OCI-LY3 (cell line): ENCODE data around the gene MAPK8IP1.
"Not testable (repeated sequence)": the region's sequence is repeated elsewhere in the genome, so short reads cannot be mapped to it uniquely, and the experiment has no call there.

Experiments
- H2AFZ ChIP-seq: fragments of 200-600, 300-600 bp; shearing (Covaris generic); 2 replicates; pipeline ENCODE4 v1.6.0; 2014; ENCODE audit warnings: antibody characterized with exemption, low read depth, low read length
- H3K27ac ChIP-seq: fragments of 200-600, 300-600 bp; sonication (generic); 2 replicates; pipeline ENCODE4 v1.5.1; 2014; ENCODE audit warnings: mild to moderate bottlenecking, low read length, moderate library complexity, mixed read lengths
- H3K27me3 ChIP-seq: fragments of 200-600, 300-600 bp; sonication (generic); 2 replicates; pipeline ENCODE4 v1.6.1; 2014; ENCODE audit warnings: low read depth, low read length, mixed read lengths
- H3K36me3 ChIP-seq: fragments of 200-600, 300-600 bp; sonication (generic); replicated peaks from 2 replicates; pipeline ENCODE3; 2014; ENCODE audit warnings: low read depth, low read length, mixed read lengths
- H3K4me1 ChIP-seq: fragments of 300-600, 200-600 bp; sonication (generic); 2 replicates; pipeline ENCODE4 v1.6.1; 2014; ENCODE audit warnings: low read length, mixed read lengths
- H3K4me2 ChIP-seq: fragments of 200-600, 300-600 bp; sonication (generic); 2 replicates; pipeline ENCODE4 v1.6.1; 2014; ENCODE audit warnings: low read length, mixed read lengths
- H3K4me3 ChIP-seq: fragments of 300-600, 200-600 bp; sonication (generic); 2 replicates; pipeline ENCODE4 v1.5.1; 2014; ENCODE audit warnings: antibody characterized with exemption, mild to moderate bottlenecking, low read length, moderate library complexity
- H3K79me2 ChIP-seq: fragments of 300-600, 200-600 bp; shearing (Covaris generic); 2 replicates; pipeline ENCODE4 v1.6.1; 2014; ENCODE audit warnings: mild to moderate bottlenecking, low read length, mixed read lengths
- H3K9ac ChIP-seq: fragments of 300-600, 200-600 bp; shearing (Covaris generic); 2 replicates; pipeline ENCODE4 v1.6.0; 2014; ENCODE audit warnings: mild to moderate bottlenecking, low read length, moderate library complexity
- H3K9me3 ChIP-seq: fragments of 200-600, 300-600 bp; shearing (Covaris generic); 2 replicates; pipeline ENCODE4 v1.6.1; 2014; ENCODE audit warnings: low read length, mixed read lengths; ENCODE audit not compliant: insufficient read depth
- H4K20me1 ChIP-seq: fragments of 200-600, 300-600 bp; sonication (generic); 2 replicates; pipeline ENCODE4 v1.6.1; 2016; ENCODE audit warnings: low read length, mixed read lengths; ENCODE audit not compliant: insufficient read depth
- EZH2phosphoT487 ChIP-seq: fragments of 200-600 bp; shearing (Covaris generic); IDR thresholded peaks from 2 replicates; pipeline ENCODE4 v1.6.1; 2018; ENCODE audit warnings: antibody characterized with exemption, mixed run types, low read depth
- TF ChIP-seq, protein P1 (sequence below): fragments of 200-600, 300-600 bp; sonication (generic); IDR thresholded peaks from 2 replicates; pipeline ENCODE4 v1.5.1; 2014; ENCODE audit warnings: antibody characterized with exemption, low read length, low read depth

Gene MAPK8IP1

DNA sequence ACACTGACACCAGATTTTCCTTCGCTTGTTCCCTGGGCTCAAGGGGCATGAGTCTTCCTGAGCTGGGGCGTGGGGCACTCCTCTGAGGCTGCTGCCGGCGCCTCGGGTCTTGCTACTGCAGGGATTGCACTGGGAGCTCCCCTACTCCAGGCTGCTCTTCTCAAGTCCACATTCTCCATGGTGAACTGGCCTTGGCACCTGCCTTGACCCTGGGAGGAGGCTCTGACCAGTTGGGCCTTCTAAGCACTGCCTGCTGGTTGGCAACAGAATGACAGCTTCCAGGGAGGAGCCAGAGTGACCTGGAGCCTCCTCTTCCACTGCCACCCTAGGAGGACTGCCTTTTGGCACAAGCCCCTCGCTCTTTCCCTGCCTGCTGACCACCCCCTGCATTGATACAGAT lies 12.1 kb downstream of the MAPK8IP1 start:
- Histone ChIP-seq H3K4me2 (no peak overlapping the region), H3K27me3 (no peaks in the 10 kb centered on the region), H2AFZ (no peak overlapping the region), H3K4me1 (no peaks in the 10 kb centered on the region), H3K79me2 (no peaks in the 10 kb centered on the region), H3K9ac (no peak overlapping the region), H3K4me3 (no peak overlapping the region), H3K27ac (no peak overlapping the region), H3K9me3 (no peaks in the 10 kb centered on the region), H3K36me3 (no peaks in the 10 kb centered on the region), H4K20me1 (no peaks in the 10 kb centered on the region)
- TF ChIP-seq EZH2phosphoT487 = no peak
- TF ChIP-seq, protein P1, sequence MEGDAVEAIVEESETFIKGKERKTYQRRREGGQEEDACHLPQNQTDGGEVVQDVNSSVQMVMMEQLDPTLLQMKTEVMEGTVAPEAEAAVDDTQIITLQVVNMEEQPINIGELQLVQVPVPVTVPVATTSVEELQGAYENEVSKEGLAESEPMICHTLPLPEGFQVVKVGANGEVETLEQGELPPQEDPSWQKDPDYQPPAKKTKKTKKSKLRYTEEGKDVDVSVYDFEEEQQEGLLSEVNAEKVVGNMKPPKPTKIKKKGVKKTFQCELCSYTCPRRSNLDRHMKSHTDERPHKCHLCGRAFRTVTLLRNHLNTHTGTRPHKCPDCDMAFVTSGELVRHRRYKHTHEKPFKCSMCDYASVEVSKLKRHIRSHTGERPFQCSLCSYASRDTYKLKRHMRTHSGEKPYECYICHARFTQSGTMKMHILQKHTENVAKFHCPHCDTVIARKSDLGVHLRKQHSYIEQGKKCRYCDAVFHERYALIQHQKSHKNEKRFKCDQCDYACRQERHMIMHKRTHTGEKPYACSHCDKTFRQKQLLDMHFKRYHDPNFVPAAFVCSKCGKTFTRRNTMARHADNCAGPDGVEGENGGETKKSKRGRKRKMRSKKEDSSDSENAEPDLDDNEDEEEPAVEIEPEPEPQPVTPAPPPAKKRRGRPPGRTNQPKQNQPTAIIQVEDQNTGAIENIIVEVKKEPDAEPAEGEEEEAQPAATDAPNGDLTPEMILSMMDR = no peak

DNA sequence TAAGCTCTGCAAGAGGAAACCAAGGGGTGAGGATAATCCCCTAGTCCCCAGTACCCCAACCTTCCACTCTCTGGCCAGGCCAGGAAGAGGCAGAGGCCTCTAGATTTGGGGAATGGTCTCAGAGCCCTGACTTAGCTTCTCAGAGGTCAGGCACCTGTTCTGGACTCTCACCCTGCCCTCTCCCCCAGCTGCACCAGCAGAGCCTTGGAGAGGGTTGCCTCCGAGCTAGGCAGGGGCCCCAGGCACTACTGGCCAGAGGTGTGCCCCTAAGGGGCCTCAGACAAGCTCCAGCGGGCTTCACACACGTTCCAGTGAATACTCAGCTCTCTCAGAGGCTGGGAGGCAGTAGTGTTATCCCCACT lies 13.6 kb downstream of the MAPK8IP1 start:
- Histone ChIP-seq H3K9ac (no peak overlapping the region), H3K79me2 (no peaks in the 10 kb centered on the region), H4K20me1 (no peaks in the 10 kb centered on the region), H3K27ac (no peak overlapping the region), H3K4me2 (no peak overlapping the region), H3K36me3 (no peaks in the 10 kb centered on the region), H3K27me3 (no peaks in the 10 kb centered on the region), H3K4me3 (no peak overlapping the region), H3K9me3 (no peaks in the 10 kb centered on the region), H3K4me1 (no peaks in the 10 kb centered on the region), H2AFZ (no peak overlapping the region)
- TF ChIP-seq, protein P1 = no peak
- no peak for TF ChIP-seq EZH2phosphoT487

DNA sequence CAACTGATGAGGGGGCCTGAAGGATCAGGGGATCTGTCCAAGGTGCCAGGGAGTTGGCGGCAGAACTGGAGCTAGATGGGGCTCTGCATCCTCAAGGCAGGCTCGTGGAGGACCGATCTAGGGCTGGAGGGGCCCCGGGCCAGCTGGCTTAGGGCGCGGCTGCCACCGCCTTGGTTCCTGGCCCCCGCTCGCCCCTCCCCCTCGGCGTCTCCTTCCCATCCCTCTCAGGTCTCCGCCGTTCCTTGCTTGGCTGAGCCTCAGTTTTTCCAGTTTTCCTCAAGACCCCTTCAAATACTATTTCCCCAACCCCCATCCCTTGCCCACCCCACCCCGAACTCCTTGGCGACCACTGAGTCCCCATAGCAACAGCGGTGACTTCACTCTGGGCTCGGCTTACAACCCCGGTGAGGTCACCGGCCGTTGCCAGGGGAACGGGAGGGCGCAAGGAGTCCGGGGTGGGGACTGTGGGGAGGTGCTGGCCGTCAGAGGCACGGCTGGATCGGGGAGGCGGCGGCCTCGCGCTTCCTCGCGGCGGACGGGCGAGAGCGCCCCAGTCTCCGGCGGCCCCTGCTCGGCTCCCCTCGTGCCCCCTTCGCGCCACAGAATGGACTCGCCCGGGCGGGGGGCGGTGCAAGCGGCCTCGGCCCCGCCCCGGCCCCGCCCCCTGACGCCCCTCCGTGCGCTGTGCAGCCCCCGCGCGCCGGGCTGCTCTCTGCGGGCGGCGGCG lies 14.2 kb downstream of the MAPK8IP1 start:
- no peak overlapping the region for H3K4me3 ChIP-seq
- H3K27ac ChIP-seq = no peak overlapping the region
- no peaks in the 10 kb centered on the region for H3K4me1 ChIP-seq
- TF ChIP-seq, protein P1 = no peak
- TF ChIP-seq EZH2phosphoT487 = no peak
- no peaks in the 10 kb centered on the region for H3K27me3 ChIP-seq
- no peaks in the 10 kb centered on the region for H3K36me3 ChIP-seq
- H3K9ac ChIP-seq = no peak overlapping the region
- no peak overlapping the region for H3K4me2 ChIP-seq
- H4K20me1 ChIP-seq = no peaks in the 10 kb centered on the region
- H3K9me3 ChIP-seq = no peaks in the 10 kb centered on the region
- no peaks in the 10 kb centered on the region for H3K79me2 ChIP-seq
- no peak overlapping the region for H2AFZ ChIP-seq

DNA sequence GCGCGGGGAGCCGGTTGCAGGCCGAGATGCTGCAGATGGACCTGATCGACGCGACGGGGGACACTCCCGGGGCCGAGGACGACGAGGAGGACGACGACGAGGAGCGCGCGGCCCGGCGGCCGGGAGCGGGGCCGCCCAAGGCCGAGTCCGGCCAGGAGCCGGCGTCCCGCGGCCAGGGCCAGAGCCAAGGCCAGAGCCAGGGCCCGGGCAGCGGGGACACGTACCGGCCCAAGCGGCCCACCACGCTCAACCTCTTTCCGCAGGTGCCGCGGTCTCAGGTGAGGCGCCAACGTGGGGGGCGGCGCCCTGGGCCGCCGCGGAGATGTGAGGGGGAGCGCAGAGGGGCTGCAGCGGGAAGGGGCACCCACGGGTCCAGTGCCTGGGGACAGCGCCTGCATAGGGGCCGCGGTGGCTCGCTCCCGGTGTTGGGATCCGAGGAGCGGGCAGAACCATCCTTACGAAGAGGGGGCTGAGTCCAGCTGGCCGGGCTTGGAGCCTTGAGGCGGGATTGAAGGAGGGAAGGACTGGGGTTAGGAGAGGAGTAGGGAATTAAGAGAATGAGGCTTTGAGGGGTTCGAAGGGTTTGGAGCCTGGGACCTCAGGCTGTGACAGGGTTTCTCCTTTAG lies 14.8 kb downstream of the MAPK8IP1 start:
- not testable (repeated sequence) for H3K4me3 ChIP-seq, H3K27ac ChIP-seq, H3K27me3 ChIP-seq, H2AFZ ChIP-seq, H3K4me2 ChIP-seq, H3K9ac ChIP-seq, H4K20me1 ChIP-seq, H3K9me3 ChIP-seq, H3K36me3 ChIP-seq, H3K4me1 ChIP-seq, H3K79me2 ChIP-seq
